Measurements from ENCODE around the gene CDC34.

DNA sequence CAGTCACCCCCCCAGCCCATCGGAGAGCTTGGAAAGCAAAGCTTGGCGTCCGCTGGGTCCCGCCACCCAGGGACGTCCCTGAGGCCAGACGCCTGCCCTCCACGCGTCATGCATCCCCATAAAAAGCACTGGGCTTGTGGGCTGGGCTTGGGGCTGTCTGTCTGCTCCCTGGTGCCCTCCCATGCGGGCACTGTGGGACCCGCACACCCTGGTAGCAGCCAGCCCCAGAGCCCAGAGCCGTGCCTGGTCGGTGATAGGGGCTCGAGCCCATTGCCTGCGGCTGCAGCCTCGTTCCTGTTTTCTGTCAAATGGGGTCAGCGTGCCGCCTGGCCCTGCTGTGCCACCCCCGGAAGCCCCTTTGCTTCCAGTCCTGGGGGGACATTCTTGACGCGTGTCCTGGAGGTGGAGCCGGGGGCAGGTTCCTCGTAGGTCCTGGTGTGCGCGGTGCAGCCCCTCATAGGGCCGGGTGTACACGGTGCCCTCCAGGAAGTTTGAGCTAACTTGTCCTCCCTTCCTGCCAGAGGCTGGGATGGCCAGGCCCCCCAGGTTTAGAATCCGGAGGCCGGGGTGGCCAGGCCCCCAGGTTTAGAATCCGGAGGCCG lies 8.0 kb downstream of the CDC34 start:
- TF ChIP-seq, protein P1, sequence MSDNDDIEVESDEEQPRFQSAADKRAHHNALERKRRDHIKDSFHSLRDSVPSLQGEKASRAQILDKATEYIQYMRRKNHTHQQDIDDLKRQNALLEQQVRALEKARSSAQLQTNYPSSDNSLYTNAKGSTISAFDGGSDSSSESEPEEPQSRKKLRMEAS (IDR thresholded peaks at IDR 0.05), result no peak
- no peak for TF ChIP-seq CREB1 (IDR thresholded peaks at IDR 0.05; ENCODE audit: low read depth)
- no peak for TF ChIP-seq EP300 (IDR thresholded peaks at IDR 0.05; ENCODE audit: borderline replicate concordance)
- TF ChIP-seq, protein P2, sequence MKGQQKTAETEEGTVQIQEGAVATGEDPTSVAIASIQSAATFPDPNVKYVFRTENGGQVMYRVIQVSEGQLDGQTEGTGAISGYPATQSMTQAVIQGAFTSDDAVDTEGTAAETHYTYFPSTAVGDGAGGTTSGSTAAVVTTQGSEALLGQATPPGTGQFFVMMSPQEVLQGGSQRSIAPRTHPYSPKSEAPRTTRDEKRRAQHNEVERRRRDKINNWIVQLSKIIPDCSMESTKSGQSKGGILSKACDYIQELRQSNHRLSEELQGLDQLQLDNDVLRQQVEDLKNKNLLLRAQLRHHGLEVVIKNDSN (IDR thresholded peaks at IDR 0.05), result no peak
- TF ChIP-seq TCF12 (IDR thresholded peaks at IDR 0.05; ENCODE audit: low read depth), result no peak
- TF ChIP-seq, protein P3, sequence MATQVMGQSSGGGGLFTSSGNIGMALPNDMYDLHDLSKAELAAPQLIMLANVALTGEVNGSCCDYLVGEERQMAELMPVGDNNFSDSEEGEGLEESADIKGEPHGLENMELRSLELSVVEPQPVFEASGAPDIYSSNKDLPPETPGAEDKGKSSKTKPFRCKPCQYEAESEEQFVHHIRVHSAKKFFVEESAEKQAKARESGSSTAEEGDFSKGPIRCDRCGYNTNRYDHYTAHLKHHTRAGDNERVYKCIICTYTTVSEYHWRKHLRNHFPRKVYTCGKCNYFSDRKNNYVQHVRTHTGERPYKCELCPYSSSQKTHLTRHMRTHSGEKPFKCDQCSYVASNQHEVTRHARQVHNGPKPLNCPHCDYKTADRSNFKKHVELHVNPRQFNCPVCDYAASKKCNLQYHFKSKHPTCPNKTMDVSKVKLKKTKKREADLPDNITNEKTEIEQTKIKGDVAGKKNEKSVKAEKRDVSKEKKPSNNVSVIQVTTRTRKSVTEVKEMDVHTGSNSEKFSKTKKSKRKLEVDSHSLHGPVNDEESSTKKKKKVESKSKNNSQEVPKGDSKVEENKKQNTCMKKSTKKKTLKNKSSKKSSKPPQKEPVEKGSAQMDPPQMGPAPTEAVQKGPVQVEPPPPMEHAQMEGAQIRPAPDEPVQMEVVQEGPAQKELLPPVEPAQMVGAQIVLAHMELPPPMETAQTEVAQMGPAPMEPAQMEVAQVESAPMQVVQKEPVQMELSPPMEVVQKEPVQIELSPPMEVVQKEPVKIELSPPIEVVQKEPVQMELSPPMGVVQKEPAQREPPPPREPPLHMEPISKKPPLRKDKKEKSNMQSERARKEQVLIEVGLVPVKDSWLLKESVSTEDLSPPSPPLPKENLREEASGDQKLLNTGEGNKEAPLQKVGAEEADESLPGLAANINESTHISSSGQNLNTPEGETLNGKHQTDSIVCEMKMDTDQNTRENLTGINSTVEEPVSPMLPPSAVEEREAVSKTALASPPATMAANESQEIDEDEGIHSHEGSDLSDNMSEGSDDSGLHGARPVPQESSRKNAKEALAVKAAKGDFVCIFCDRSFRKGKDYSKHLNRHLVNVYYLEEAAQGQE (IDR thresholded peaks at IDR 0.05; ENCODE audit: low read depth), result no peak
- no peak for TF ChIP-seq TAF1 (IDR thresholded peaks at IDR 0.05; ENCODE audit: low read depth)
- TF ChIP-seq YY1 (IDR thresholded peaks at IDR 0.05; ENCODE audit: low read depth), result no peak
- no peak for TF ChIP-seq EGR1 (IDR thresholded peaks at IDR 0.05)
- no peak for TF ChIP-seq RAD21 (IDR thresholded peaks at IDR 0.05; ENCODE audit: low read depth)
